GM21526 (cell line): Measurements from ENCODE around the gene PDIA6.
"Not testable (repeated sequence)": the region's sequence is repeated elsewhere in the genome, so short reads cannot be mapped to it uniquely, and the experiment has no call there.

Source experiments
- ATAC-seq: cut with Tn5 transposase; IDR thresholded peaks from one replicate; pipeline ENCODE4 v1.9.1; 2021; ENCODE audit warnings: moderate library complexity; ENCODE audit not compliant: unreplicated experiment, low FRiP score

The PDIA6 gene

DNA sequence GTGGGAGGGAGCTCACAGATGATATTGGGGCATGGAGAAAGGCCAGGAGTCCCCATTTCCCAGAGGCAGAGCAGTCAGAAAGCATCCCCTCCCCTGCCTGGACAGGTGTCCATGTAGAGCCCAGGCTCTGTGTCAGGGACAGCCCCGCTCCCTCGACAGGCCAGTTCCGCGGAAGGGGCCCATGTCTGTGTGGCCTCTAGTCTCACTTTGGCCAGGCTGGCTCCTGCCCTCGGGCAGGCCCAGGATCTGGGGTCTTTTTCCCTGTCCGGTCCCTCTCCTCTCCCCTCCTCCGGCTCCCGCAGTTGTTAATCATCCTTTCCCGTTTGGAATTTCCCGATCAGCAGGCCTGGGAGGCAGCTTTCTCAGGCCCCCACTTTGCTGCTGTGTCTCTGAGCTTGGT lies 20.4 kb upstream of the PDIA6 start:
- no peak for ATAC-seq

DNA sequence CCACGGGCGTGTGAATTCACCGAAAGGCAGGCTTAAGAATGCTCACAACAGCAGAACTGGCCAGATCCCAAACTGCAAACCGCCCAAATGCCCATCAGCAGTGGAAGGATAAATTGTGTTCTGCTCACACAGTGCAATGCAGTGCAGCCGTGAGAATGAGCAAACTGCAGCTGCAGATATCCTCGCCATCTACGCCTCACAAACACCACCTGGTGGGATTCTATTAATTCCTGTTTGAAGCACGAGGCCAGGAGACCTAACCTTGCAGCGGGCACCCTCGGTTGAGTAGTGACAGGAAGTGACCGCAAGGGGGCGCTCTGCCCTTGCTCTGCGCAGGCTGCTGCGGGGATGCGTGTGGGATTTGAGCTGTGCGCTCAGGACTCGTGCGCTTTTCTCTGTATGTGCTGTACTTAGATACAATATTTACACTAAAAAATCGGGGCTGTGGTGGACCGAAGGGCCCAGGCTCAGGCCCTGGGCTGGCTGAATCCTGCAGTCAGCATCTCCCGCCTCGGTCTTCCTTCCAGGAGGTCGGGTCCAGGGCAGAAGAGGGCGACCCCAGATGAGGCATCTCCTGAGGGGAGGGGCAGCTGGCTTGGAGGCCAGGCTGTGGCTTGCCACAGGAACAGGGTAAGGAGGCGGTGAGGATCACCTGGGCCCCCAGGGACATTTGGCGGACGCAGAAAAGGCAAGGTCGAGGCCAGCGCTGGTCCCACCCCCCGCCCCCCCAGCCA lies 19.8 kb upstream of the PDIA6 start:
- ATAC-seq: peak; percentile 77

GRCh38 chr2:10831400-10831985 lies 18.9 kb upstream of the PDIA6 start:
- ATAC-seq: no peak

DNA sequence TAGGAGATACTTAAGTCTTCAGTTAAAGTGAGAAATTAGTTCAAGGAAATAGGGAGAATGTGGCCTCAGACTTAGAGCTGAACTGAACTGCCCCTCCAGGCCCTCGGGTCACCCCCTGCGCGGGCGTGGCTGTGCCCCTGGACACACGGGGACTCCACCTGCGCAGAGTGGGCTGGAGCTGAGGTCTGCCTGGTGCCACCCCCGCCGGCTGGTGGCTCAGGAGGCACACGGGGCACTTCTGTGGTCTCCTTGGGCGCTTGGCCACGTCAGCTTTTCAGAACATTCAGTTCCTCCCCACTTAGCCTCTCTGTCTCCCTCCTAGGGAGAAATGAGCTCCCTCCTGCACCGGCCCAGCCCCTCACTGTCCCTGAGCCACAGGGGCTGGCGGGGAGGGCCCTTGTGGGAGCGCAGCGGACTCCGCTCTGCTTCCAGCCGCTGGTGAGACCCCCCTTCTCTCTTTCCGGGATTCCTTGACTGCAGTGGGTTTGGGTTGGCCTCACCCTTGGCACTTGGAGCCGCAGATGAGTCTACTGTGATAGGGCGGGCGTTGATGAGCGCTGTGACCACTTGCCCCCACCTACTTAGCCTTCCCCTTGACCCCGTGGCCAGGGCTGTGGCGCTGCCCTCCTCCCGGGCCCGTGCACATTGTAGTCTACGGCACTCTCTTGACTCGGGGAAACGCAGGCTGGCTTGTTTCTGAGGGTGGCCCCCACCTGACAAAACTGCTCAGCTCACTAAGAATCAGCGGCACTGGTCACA lies 18.2 kb upstream of the PDIA6 start:
- no peak for ATAC-seq

DNA sequence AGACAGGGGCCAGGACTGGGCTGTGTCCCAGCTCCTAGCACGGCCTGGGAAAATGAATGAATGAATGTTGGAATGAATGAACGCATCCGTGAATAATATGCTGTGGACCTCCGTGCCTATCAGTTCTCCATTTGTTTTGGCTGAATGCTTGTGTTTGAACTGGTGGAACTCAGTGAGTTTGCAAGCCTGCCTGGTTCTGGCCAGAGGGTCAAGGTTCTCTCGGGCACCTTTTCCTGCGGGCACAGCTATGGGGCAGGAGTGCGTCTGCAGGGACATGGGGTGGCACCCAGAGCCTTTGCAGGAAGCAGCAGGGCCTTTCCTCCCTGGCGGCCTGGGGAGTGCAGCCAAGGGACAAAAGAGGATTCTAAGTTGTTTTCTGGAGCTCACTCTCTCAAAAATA lies 17.6 kb upstream of the PDIA6 start:
- no peak for ATAC-seq

DNA sequence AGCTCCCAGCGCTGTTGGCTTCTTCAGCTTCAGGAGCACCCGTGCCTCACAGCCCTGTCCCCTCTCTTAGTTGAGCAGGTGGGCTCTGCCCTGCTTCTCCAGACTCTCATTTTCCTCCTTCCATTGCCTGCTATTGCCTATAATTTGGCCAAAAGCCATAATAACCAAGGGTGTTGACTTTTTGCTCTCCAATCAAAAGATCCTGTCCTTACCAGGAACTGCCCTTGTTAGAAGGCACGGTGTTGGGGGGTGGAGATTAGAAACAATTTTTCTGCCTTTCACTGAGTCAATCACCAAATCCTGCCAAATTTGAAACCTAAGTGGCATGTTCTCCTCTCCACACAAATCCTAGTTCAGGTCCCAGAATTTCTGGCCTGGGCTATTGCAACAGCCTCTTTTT lies 16.7 kb upstream of the PDIA6 start:
- ATAC-seq: no peak

DNA sequence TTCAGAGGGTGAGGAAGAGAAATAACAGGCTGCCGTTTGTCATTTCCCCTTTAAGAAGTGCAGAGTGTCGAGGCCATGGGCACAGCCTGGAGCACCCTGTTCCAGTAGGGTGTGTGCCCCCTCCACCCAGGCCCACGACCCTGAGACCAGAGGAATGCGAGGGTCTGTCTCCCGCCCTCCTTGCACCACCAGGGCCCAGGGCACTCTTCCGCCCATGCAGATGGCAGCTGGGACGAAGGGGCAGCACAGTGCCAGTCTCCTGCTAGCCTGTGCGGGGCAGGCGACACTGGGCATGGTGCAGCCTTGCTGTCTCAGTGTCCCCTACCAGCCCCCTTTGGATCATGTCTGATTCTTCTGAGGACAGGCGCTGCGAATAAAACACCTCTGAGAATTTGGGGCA lies 15.8 kb upstream of the PDIA6 start:
- ATAC-seq: no peak

GRCh38 chr2:10826625-10827024 lies 14.0 kb upstream of the PDIA6 start:
- no peak for ATAC-seq

- ATAC-seq: no peak
Observed at GRCh38 chr2:10826026-10826425, 13.4 kb upstream of the PDIA6 start.

DNA sequence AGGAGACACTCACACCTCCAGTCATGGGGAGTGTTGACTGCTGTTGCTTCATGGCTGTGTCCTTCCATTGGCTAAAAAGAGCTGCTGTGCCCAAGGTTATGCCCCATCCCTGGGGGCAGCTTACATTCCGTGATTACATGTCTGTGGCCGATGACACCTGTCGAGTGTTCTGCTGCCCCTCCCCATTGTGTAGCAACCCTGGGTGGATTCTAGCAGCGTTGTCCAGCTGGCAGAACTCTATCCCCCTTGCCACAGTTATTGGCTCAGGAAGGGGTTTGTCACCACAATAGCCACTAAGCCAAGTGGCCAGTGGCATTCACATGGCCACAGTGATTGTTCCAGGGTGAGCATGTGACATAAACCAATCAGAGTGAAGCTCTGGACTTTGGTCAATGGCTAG lies 11.6 kb upstream of the PDIA6 start:
- ATAC-seq: no peak

DNA sequence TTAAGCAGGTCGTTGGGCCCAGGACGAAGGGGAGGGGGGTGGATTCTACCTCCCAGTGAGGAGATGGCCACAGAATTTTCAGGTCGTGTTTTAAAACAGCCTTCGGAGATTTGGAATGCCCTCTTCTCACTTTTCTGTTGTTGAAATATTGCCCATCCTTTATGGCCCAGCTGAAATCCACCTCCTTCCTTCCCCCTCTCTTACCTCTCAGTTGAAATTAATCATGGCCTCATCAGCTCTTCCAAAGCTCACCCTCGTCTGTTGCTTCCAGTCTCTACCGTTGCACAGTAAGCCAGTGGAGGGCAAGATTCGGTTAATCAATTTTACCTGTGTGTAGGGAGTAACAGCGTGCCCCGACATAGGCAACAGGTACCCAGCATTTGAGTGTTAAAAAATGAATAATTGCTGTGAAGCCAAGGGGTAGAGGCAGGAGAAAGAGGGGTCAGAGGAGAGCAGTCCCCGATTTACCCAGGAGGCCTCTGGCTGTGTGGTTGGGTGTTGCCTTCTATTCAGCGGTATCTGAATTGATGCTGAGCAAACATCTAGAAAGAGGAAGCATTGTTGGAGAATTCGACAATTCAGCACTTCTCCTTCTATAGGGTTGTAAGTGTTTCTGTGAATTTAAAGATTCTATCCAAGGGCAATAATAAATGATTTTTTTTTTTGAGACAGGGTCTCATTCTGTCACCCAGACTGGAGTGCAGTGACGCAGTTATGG lies 8.6 kb upstream of the PDIA6 start:
- ATAC-seq: no peak

DNA sequence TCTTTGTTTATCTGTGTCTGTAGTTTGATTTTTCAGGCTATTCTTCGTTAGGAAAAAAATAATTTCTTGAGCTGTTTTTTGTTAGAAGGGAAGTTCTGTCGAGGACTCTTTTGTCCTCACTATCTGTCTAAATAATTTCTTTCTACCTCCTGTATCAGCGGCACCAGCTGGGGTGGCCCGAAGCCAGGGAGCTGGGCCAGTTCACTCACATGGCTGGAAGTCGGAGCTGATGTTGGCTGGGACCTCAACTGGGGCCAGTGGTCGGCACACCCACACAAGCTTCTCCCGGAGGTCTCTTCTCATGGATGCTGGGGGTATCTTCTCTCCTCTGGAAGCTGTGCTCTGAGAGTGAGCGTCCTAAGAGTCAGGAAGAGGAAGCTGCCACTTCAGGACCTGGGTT lies 8.0 kb upstream of the PDIA6 start:
- no peak for ATAC-seq

- ATAC-seq: no peak
Observed at GRCh38 chr2:10819714-10820314, 7.2 kb upstream of the PDIA6 start.

GRCh38 chr2:10818984-10819383 lies 6.4 kb upstream of the PDIA6 start:
- ATAC-seq: no peak

GRCh38 chr2:10818305-10818704 lies 5.7 kb upstream of the PDIA6 start:
- not testable (repeated sequence) for ATAC-seq

- no peak for ATAC-seq
Observed at GRCh38 chr2:10817413-10817812, 4.8 kb upstream of the PDIA6 start.

DNA sequence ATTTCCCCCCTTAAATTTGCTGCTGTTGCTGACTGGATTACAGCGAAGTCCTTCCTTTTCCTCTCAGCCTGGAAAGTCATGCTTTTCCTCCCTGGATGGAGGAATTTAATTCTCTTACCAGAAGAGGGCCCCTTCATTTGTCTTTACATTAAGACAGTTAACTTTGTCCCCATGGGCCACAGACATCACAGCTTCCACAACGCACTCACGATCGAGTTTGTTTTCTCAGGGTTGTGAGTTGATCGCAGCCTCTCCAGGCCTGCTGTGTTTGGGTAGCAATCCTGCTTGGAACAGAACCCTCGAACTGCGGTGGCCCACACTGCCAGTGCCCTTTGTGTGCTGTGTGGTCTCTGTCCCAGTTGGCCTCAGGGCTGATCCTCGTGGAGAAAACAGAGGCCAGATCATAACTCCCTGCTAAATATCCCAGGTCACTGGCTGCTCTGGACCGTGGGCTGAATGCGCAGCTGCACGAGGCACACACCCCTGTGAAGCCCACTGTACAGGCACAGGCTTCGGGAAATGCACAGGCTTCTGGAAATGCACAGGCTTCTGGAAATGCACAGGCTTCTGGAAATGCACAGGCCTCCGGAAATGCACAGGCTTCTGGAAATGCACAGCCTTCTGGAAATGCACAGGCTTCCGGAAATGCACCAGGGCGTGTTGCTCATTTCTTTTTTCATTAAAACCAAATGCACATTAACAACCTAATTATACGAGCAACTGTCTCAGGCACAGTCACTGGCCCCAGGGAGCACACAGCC lies 2.2 kb upstream of the PDIA6 start:
- ATAC-seq: no peak

DNA sequence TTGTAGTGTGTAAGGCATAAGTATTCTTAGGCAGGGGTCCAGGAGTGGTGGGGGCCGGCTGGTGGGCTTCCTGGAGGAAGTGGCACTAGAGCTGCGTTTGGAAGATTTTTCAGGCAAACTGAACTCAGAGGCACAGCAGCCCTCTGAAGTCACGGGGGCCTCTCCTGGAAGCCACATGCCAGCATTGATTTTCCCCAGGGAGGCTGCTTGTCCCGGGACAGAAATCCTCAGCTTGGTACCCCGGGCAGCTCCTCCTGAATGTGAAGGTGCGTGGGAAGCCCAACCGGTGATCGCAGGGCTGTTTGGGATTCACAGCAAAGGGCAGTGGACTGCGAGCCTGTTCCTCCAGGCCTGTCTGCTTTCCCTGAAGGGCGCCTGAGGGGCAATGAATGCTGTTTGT lies 1.6 kb upstream of the PDIA6 start:
- ATAC-seq: no peak

- ATAC-seq: not testable (repeated sequence)
Observed at GRCh38 chr2:10813163-10814138, 866 bp upstream of the PDIA6 start.
